Measurements from ENCODE around the gene GYG1. TPM values are rescaled to one million over a fixed set of nuclear protein-coding genes. Genes with fewer than 3 reads are reported as not detected.

Gene GYG1
- total RNA-seq: 16.8 and 28.0 TPM in 2 replicates

DNA sequence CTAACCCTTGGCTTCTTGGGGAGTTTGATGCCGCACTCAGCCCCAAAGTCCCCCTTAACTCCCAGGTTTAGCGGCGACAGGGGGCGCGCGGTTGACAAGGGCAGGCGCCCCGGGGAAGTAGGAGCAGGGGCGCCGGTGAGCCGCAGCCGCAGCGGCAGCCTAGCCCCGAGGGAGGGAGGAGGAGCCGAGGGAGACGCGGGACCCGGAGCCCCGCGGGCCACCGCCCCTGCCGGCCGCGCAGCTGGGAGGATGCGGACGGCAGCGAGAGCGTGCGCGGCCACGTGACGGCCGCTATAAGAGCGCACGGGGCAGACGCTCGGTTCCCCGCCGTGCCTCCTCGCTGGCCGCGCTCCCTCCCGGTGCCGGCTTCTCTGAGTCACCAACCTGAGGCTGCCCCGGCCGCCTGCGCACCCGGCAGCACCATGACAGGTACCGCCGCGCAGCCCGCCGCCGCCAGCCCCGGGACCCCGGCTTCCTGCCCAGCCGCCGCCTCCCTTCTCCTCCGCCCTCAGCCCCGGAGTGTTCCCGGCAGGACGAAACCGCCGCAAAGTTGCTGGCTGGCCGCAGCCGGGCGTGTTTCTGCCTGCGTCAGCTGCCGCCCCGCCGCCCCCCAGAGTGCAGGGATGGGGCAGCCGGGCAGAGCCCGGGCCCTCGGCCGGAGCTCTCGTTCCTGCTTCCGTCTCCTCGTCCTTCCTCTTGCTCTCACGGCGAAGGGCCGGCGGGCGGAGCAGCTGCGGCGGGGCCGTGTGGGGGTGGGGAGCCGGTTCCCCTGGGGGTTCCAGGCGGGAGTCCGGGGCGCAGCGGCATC lies at the start of gene GYG1:
Gene GYG1 (plus strand): TSS at position 322 of the 808 bp plus-strand sequence. CDS start 101 bp downstream, at position 423.

Other genes starting within 250 kb of the GYG1 start
- gene CPB1, start 163.7 kb upstream of the GYG1 start, total RNA-seq: not detected in 2 replicates
- not detected in 2 replicates for gene CPA3, start 126.2 kb upstream of the GYG1 start, total RNA-seq
- gene HLTF, start 95.0 kb downstream of the GYG1 start, total RNA-seq: 14.6 and 20.9 TPM in 2 replicates
- gene HPS3, start 138.1 kb downstream of the GYG1 start, total RNA-seq: 17.1 and 19.4 TPM in 2 replicates
- gene CP, start 230.3 kb downstream of the GYG1 start, total RNA-seq: not detected in 2 replicates